Large intestine (tissue), 3 donors: ENCODE results near the gene SUPT6H. TPM values are rescaled to one million over a fixed set of nuclear protein-coding genes. Genes with fewer than 3 reads are reported as not detected.
A peak's percentile ranks its signal among the peaks of the same experiment; 100 is the strongest.
"Not testable (repeated sequence)": the region's sequence is repeated elsewhere in the genome, so short reads cannot be mapped to it uniquely, and the experiment has no call there.

Experiments used
- DNase-seq, 2 donors: peaks; one replicate each; pipeline versions ENCODE4 v3.0.0 to v3.0.0-alpha.2; 2013
- H3K27ac ChIP-seq: one replicate; pipeline ENCODE4 v1.5.1; 2013; ENCODE audit warnings: low read length
- H3K27me3 ChIP-seq: 2 replicates; pipeline ENCODE4 v1.6.1; 2013; ENCODE audit warnings: low read length; ENCODE audit not compliant: control insufficient read depth, insufficient read depth
- H3K36me3 ChIP-seq: 2 replicates; pipeline ENCODE4 v1.6.1; 2013; ENCODE audit warnings: low read length; ENCODE audit not compliant: control insufficient read depth, insufficient read depth
- H3K4me1 ChIP-seq: one replicate; pipeline ENCODE4 v1.6.1; 2013; ENCODE audit warnings: low read length; ENCODE audit not compliant: control insufficient read depth, insufficient read depth
- H3K4me3 ChIP-seq: one replicate; pipeline ENCODE4 v1.5.1; 2013; ENCODE audit warnings: low read length
- H3K9me3 ChIP-seq: one replicate; pipeline ENCODE4 v1.6.1; 2013; ENCODE audit warnings: mild to moderate bottlenecking, low read depth, low read length, moderate library complexity; ENCODE audit not compliant: control insufficient read depth
- WGBS: methylation state at CpG from one replicate; pipeline ENCODE4 v1.1.5; 2013; ENCODE audit warnings: low lambda C conversion rate; ENCODE audit not compliant: insufficient coverage; 5-methylcytosine and 5-hydroxymethylcytosine counted together
- polyA plus RNA-seq: library from polyadenylated mRNA; unstranded; fragments of 120-200 nt; gene quantifications from one replicate; pipeline ENCODE4 v1.2.1, GENCODE V29; 2013

The SUPT6H gene
- polyA plus RNA-seq, 1 donor: 65.9 TPM

DNA sequence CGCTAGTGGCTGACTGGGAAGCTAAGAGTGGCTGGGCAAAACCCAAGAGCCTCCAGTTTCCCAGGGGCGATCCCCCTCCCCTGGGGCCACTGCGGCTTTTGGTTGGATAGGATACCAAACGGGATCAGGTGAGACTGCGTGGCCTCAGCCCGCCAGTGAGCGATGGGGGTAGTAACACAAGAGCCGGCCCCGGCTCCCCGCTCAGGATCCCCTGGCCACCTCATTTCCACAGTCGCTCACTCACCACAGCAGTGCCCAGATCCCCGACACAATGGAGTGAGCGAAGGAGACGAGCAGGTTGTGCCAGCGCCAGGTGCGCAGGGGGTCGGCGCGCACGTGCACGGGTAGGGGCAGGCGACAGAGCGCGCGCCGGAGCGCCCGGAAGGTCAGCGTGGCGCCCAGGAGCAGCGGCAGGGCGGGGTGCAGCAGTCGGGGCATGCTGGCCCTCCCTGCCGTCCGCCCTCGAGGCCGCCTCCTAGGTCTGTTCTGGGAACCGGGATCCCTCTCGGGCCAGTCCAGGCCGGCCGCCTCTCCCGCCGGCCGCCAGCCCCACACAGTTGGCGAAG lies 63.7 kb downstream of the SUPT6H start:
- Histone ChIP-seq H3K27ac (peak overlapping the region; percentile 58), H3K36me3 (peaks cover 41% of the 10 kb centered on the region), H3K27me3 (no peaks in the 10 kb centered on the region), H3K9me3 (no peaks in the 10 kb centered on the region), H3K4me3 (peak overlapping the region; percentile 92), H3K4me1 (peaks cover 38% of the 10 kb centered on the region)
- peak; percentile 64 to 85 for DNase-seq
- no CpG with 5 or more reads among the region's 45 CpGs for WGBS

DNA sequence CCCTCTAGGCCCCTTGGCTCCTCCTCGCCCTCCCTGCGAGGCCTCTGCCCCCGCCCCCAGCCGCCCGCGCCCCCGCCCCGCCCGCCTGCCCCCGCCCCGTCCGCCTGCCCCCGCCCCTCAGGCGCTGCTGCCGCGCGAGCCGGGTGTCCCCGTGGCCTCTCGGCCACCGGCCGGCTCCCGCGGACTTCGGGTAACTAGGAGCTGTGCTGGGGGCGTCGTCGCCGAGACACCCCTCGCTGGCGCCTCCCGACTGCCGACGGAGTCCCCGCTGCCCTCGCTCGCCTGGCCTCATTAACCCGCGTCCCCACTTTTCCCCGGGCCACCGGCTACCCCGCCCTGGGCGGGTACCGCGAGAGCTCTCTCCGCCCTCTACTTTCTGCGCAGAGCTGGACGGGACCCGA lies 64.2 kb downstream of the SUPT6H start, which contains the start of gene TLCD1:
Gene TLCD1 (minus strand): TSS at position 8 of the 401 bp plus-strand sequence. CDS start 136 bp downstream, outside the sequence.
- Histone ChIP-seq H3K4me1 (peaks cover 38% of the 10 kb centered on the region), H3K27ac (peak within 1 kb of the TSS; percentile 99), H3K36me3 (peaks cover 37% of the 10 kb centered on the region), H3K27me3 (no peaks in the 10 kb centered on the region), H3K9me3 (no peaks in the 10 kb centered on the region), H3K4me3 (peak within 1 kb of the TSS; percentile 92)
- no CpG with 5 or more reads among the region's 49 CpGs for WGBS
- DNase-seq: peak; percentile 65 to 90

DNA sequence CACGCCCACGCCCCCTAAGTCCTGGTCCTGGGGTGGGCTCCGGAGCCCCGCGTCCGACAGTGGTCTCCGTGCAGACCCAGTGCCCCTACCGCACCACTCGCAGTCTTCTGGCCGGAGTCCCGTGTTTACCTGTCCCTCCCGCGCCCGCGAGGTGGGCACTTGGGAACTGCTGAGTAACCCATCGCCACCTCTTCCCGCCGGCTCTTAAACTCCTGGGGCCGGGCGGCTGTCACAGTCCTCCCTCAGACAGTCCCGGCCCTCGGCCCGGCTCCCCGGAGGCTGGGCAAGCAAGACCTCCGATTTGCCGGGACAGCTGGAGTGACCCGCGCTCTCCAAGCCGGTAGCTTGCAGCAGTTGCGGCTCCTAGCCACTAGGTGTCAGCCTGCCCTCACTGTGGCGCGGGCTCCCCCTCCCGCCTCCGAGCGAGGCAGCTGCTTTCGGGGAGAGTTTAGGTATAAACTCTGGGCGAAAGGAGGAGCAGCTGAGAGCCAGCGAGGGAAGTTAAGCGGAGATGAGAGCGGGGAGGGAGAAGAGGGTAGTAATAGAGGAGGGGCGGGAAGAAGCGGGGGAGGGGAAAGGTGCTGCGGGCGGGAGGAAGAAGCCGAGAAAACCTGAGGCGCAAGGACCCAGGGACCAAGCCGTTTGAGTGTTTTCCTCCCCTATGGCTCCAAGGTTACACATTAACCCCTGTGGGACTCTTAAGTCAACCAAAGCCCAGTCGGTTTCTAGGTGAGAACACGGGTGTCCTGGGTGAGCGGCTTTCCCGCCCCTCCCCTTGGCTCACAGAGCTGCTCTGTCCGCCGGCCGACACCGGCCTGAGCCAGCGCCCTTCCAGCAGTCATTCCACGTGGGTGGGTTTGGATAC lies 64.9 kb downstream of the SUPT6H start:
- WGBS: no CpG with 5 or more reads among the region's 57 CpGs
- H3K36me3 ChIP-seq: peaks cover 31% of the 10 kb centered on the region

GRCh38 chr17:28728364-28729200 lies 66.6 kb downstream of the SUPT6H start, which contains the start of gene NEK8:
TSS of gene NEK8 (plus strand) at chr17:28728788. CDS start at chr17:28728814, 26 bp downstream.
- Histone ChIP-seq H3K27ac (peak within 1 kb of the TSS; percentile 99), H3K4me1 (peaks cover 19% of the 10 kb centered on the region), H3K36me3 (peaks cover 15% of the 10 kb centered on the region), H3K9me3 (no peaks in the 10 kb centered on the region), H3K4me3 (peak within 1 kb of the TSS; percentile 92), H3K27me3 (no peaks in the 10 kb centered on the region)
- WGBS: no CpG with 5 or more reads among the region's 64 CpGs
- DNase-seq: peak; percentile 96

More for the DNA sequence above, 64.9 kb downstream of the SUPT6H start:
- H3K27ac ChIP-seq: peak overlapping the region; percentile 99
- peak overlapping the region; percentile 92 for H3K4me3 ChIP-seq
- no peaks in the 10 kb centered on the region for H3K27me3 ChIP-seq
- no peaks in the 10 kb centered on the region for H3K9me3 ChIP-seq
- DNase-seq: peak; percentile 94 to 97
- H3K4me1 ChIP-seq: peaks cover 33% of the 10 kb centered on the region

- 88% methylated on average over 1 of the region's 11 CpGs for WGBS
Measured at GRCh38 chr17:28729950-28730330, 67.9 kb downstream of the SUPT6H start.

GRCh38 chr17:28733346-28733745 lies 71.3 kb downstream of the SUPT6H start:
- H3K27me3 ChIP-seq: no peaks in the 10 kb centered on the region
- peaks cover 7% of the 10 kb centered on the region for H3K4me1 ChIP-seq
- DNase-seq: no peak
- H3K27ac ChIP-seq: no peak overlapping the region
- H3K9me3 ChIP-seq: no peaks in the 10 kb centered on the region
- WGBS: no CpG with 5 or more reads among the region's 1 CpG
- H3K36me3 ChIP-seq: peaks cover 3% of the 10 kb centered on the region
- H3K4me3 ChIP-seq: no peak overlapping the region

More at GRCh38 chr17:28729950-28730330, 67.9 kb downstream of the SUPT6H start:
- Histone ChIP-seq H3K4me1 (peaks cover 15% of the 10 kb centered on the region), H3K36me3 (peaks cover 4% of the 10 kb centered on the region), H3K27me3 (no peaks in the 10 kb centered on the region), H3K27ac (no peak overlapping the region), H3K9me3 (no peaks in the 10 kb centered on the region), H3K4me3 (no peak overlapping the region)
- no peak for DNase-seq

DNA sequence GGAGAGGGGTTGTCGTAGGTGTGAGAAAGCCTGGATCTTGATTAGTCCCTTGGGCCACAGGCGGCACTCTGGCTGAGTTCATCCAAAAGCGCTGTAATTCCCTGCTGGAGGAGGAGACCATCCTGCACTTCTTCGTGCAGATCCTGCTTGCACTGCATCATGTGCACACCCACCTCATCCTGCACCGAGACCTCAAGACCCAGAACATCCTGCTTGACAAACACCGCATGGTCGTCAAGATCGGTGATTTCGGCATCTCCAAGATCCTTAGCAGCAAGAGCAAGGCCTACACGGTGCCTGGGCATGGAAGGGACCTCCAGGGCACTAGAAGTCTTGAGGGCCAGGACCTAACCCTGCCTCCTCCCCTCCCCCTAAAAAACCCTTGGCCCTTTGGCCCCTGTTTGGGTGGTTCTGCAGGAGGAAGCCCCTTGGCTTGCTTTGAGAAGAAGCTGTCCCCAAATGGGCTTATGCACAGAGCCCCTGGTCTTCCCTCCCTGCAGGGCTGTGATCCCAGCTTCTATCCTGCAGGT lies 72.8 kb downstream of the SUPT6H start:
- 90% methylated on average over 2 of the region's 10 CpGs for WGBS
- no peak overlapping the region for H3K27ac ChIP-seq

DNA sequence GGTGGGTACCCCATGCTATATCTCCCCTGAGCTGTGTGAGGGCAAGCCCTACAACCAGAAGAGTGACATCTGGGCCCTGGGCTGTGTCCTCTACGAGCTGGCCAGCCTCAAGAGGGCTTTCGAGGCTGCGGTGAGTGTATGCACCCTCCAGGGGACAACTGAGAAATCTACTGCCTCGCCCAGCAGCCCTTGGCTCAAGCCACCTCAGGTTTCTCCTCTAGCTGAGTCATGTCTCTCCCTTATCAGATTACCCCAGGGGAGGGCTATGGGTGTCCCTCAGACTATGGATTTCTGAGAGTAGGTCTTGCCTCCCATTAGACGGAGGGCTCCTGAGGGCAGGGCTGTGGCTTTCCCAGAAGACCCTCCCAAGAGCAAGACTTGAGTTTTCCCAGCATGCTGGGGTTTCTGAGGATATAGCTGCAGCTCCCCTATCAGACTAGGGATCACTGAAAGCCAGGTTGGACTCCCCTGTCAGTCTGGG lies 73.3 kb downstream of the SUPT6H start:
- no peak for DNase-seq
- peaks cover 3% of the 10 kb centered on the region for H3K36me3 ChIP-seq
- H3K27me3 ChIP-seq: no peaks in the 10 kb centered on the region
- no peak overlapping the region for H3K27ac ChIP-seq
- H3K4me1 ChIP-seq: peaks cover 4% of the 10 kb centered on the region
- WGBS: no CpG with 5 or more reads among the region's 5 CpGs
- no peak overlapping the region for H3K4me3 ChIP-seq
- H3K9me3 ChIP-seq: no peaks in the 10 kb centered on the region

More for the DNA sequence above, 72.8 kb downstream of the SUPT6H start:
- DNase-seq: no peak
- Histone ChIP-seq H3K36me3 (peaks cover 3% of the 10 kb centered on the region), H3K4me1 (peaks cover 4% of the 10 kb centered on the region), H3K9me3 (no peaks in the 10 kb centered on the region), H3K27me3 (no peaks in the 10 kb centered on the region), H3K4me3 (no peak overlapping the region)

- H3K36me3 ChIP-seq, H3K27ac ChIP-seq, DNase-seq, H3K9me3 ChIP-seq, H3K27me3 ChIP-seq, H3K4me1 ChIP-seq, H3K4me3 ChIP-seq: not testable (repeated sequence)
- no CpG with 5 or more reads among the region's 8 CpGs for WGBS
Measured at GRCh38 chr17:28735913-28736769, 74.1 kb downstream of the SUPT6H start.
